ENCODE results near the gene NCAPH2.
A peak's percentile ranks its signal among the peaks of the same experiment; 100 is the strongest.

Gene NCAPH2

GRCh38 chr22:50474710-50475651, 33.0 kb upstream of the NCAPH2 start, which contains the start of gene SBF1:
Gene SBF1, minus strand, starts transcription at chr22:50475035. Its CDS starts 195 bp downstream, at chr22:50474840.
- DNase-seq: peak; percentile 87

GRCh38 chr22:50475652-50476002, 32.4 kb upstream of the NCAPH2 start:
- DNase-seq: no peak

GRCh38 chr22:50476868-50477267, 31.2 kb upstream of the NCAPH2 start:
- no peak for DNase-seq

GRCh38 chr22:50477923-50478322, 30.1 kb upstream of the NCAPH2 start:
- no peak for DNase-seq

- no peak for DNase-seq
Measured at GRCh38 chr22:50479721-50480120, 28.3 kb upstream of the NCAPH2 start.

GRCh38 chr22:50481045-50481439, 27.0 kb upstream of the NCAPH2 start:
- DNase-seq: no peak

- peak; percentile 56 for DNase-seq
Measured at GRCh38 chr22:50481440-50482106, 26.5 kb upstream of the NCAPH2 start, which contains the start of gene ADM2. Gene ADM2, plus strand, starts transcription at chr22:50481543. Its CDS starts 305 bp downstream, at chr22:50481848.

GRCh38 chr22:50482107-50483074, 25.6 kb upstream of the NCAPH2 start:
- no peak for DNase-seq

GRCh38 chr22:50483106-50483505, 24.9 kb upstream of the NCAPH2 start:
- no peak for DNase-seq

- no peak for DNase-seq
Measured at GRCh38 chr22:50483556-50483955, 24.5 kb upstream of the NCAPH2 start.

GRCh38 chr22:50483977-50484853, 23.8 kb upstream of the NCAPH2 start:
- no peak for DNase-seq

- DNase-seq: no peak
Measured at GRCh38 chr22:50485221-50486131, 22.5 kb upstream of the NCAPH2 start.

- no peak for DNase-seq
Measured at GRCh38 chr22:50486561-50487289, 21.3 kb upstream of the NCAPH2 start, which contains the start of gene MIOX. Gene MIOX, plus strand, starts transcription at chr22:50486859. Its CDS starts 39 bp downstream, at chr22:50486898.

GRCh38 chr22:50487290-50488005, 20.6 kb upstream of the NCAPH2 start:
- DNase-seq: no peak

GRCh38 chr22:50488006-50488677, 19.9 kb upstream of the NCAPH2 start:
- DNase-seq: no peak

- no peak for DNase-seq
Measured at GRCh38 chr22:50488886-50489285, 19.1 kb upstream of the NCAPH2 start.

GRCh38 chr22:50489363-50490243, 18.4 kb upstream of the NCAPH2 start:
- DNase-seq: no peak
